ENCODE data around the gene SH2D3C. TPM values are rescaled to one million over a fixed set of nuclear protein-coding genes. Genes with fewer than 3 reads are reported as not detected.

SH2D3C gene
- total and polyA plus RNA-seq, 2 of the 4 experiments (the other 2 are of a cell fraction) = under 0.01 to 0.24 TPM

DNA sequence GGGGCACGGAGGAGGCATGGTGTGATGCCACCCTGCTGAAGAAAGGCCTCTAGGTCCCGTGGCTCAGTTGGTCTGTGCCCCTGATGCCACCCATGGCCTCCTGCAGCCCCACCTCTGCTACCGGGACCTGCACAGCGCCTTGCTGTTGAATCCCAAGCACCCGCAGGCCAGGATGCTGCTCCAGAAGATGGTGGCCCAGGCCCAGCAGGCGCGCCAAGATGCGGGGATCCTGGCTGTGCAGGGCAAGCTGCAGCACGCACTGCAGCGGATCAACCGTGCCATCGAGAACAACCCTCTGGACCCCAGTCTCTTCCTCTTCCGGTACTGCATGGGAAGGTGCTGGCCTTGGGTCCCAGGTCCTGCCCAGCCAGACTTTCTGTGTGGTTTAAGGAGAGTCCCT lies 55.5 kb downstream of the SH2D3C start:
- H3K79me1 ChIP-seq (ENCODE audit: low read depth in 1 of 2, low read length in 2 of 2) = no peaks in the 10 kb centered on the region
- WGBS, 2 experiments (ENCODE audit: extremely low coverage in 2 of 2, insufficient read length in 1 of 2) = no CpG with 5 or more reads among the region's 13 CpGs
- H2AFZ ChIP-seq (replicated peaks; ENCODE audit: low read length, poor library complexity) = peak overlapping the region; percentile 39
- H3K14ac ChIP-seq (replicated peaks; ENCODE audit: low read depth, low read length) = no peak overlapping the region
- no peak for ATAC-seq (ENCODE audit: low read depth)
- ChIA-PET CTCF (interaction anchor here (2.6 kb wide), 1 partner anchor 12 kb away, joined by 8 read pairs; the partner anchor contains the start of gene TOR2A), POLR2A (ENCODE audit: unreplicated experiment) (no interaction called here)
- DNase-seq = no peak
- H4K91ac ChIP-seq (ENCODE audit: insufficient read depth, low read depth, low read length) = no peak overlapping the region
- H4K8ac ChIP-seq (ENCODE audit: low read depth in 2 of 2, low read length in 2 of 2) = no peak overlapping the region
- H3K4me3 ChIP-seq (ENCODE audit: insufficient read depth, low read depth, low read length) = no peak overlapping the region
- H3K27me3 ChIP-seq (ENCODE audit: control insufficient read depth, insufficient read depth, low read length) = peaks cover 4% of the 10 kb centered on the region; the same call in 1 of the 2 replicates
- BruUV-seq (replicated peaks) = no TSS peak
- H2BK15ac ChIP-seq (ENCODE audit: low read depth, low read length) = no peak overlapping the region
- no peaks in the 10 kb centered on the region for H3K36me3 ChIP-seq (ENCODE audit: control insufficient read depth, insufficient read depth, low read length)
- H4K20me1 ChIP-seq (ENCODE audit: insufficient read depth, low read length) = no peaks in the 10 kb centered on the region
- H3K4me2 ChIP-seq (ENCODE audit: low read depth, low read length) = no peak overlapping the region
- dilution Hi-C loops (cut with HindIII; ENCODE audit: low sequenced_read_pairs, unreplicated experiment) = no loop called here
- H4K5ac ChIP-seq (ENCODE audit: low read depth, low read length) = no peak overlapping the region
- H3K9me3 ChIP-seq (ENCODE audit: control insufficient read depth, insufficient read depth, low read length) = no peaks in the 10 kb centered on the region
- no peak overlapping the region for H3K23ac ChIP-seq (ENCODE audit: low read depth, low read length)
- no peak overlapping the region for H3K27ac ChIP-seq (ENCODE audit: insufficient read depth, low read length)
- peak overlapping the region; percentile 72 for H2AK9ac ChIP-seq (replicated peaks; ENCODE audit: low read depth, low read length, poor library complexity)
- TF ChIP-seq, protein P1, sequence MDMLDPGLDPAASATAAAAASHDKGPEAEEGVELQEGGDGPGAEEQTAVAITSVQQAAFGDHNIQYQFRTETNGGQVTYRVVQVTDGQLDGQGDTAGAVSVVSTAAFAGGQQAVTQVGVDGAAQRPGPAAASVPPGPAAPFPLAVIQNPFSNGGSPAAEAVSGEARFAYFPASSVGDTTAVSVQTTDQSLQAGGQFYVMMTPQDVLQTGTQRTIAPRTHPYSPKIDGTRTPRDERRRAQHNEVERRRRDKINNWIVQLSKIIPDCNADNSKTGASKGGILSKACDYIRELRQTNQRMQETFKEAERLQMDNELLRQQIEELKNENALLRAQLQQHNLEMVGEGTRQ (IDR thresholded peaks at IDR 0.05; ENCODE audit: low read depth, low read length) = no peak
- TF ChIP-seq FOS (IDR thresholded peaks at IDR 0.05; ENCODE audit: low read depth, low read length) (no peak), RAD21 (IDR thresholded peaks at IDR 0.05; ENCODE audit: low read length) (no peak), RCOR1 (IDR thresholded peaks at IDR 0.05; ENCODE audit: insufficient replicate concordance, low read length) (no peak)
- TF ChIP-seq, protein P2, sequence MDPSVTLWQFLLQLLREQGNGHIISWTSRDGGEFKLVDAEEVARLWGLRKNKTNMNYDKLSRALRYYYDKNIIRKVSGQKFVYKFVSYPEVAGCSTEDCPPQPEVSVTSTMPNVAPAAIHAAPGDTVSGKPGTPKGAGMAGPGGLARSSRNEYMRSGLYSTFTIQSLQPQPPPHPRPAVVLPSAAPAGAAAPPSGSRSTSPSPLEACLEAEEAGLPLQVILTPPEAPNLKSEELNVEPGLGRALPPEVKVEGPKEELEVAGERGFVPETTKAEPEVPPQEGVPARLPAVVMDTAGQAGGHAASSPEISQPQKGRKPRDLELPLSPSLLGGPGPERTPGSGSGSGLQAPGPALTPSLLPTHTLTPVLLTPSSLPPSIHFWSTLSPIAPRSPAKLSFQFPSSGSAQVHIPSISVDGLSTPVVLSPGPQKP (IDR thresholded peaks at IDR 0.05; ENCODE audit: borderline replicate concordance, low read depth, low read length) = no peak
- in situ Hi-C loops (cut with MboI; ENCODE audit: low sequenced_read_pairs) = no loop called here
- no peaks in the 10 kb centered on the region; the same call in 1 of the 2 replicates for H3K9me1 ChIP-seq (ENCODE audit: insufficient read depth, low read length)
- no peak overlapping the region for H2BK5ac ChIP-seq (ENCODE audit: low read depth, low read length, poor library complexity, severe bottlenecking)
- no peak overlapping the region for H3K18ac ChIP-seq (ENCODE audit: low read depth, low read length)
- H2BK20ac ChIP-seq (ENCODE audit: low read depth, low read length) = no peak overlapping the region
- no peak overlapping the region for H3K56ac ChIP-seq (ENCODE audit: extremely low read depth, insufficient read depth, low read length)
- H3K4ac ChIP-seq (ENCODE audit: low read depth, low read length) = no peak overlapping the region
- 0 out of 2 replicates have a peak, but pooled peaks cover 1% of the 10 kb centered on the region for H3K4me1 ChIP-seq (ENCODE audit: control insufficient read depth, insufficient read depth, low read length)
- H2AK5ac ChIP-seq (ENCODE audit: low read depth, low read length) = no peak overlapping the region
- no peak overlapping the region for H3K9ac ChIP-seq (ENCODE audit: low read depth, low read length)
- intact Hi-C loops (cut with micrococcal nuclease) = no loop called here
- no peak overlapping the region for H2BK120ac ChIP-seq (ENCODE audit: low read depth, low read length)

Data from IMR-90 (cell line).